Body of pancreas (tissue), 4 donors: ENCODE results near the gene CLNK.

Source experiments
- POLR2A ChIP-seq, 3 donors: fragments of 450-650 bp; IDR thresholded peaks; one replicate each; pipeline ENCODE4 v1.6.1; 2016; ENCODE audit warnings: antibody characterized with exemption in 3 of 3, mild to moderate bottlenecking in 2 of 3
- TF ChIP-seq, protein P1 (sequence below), 7 experiments: fragments of 450-650 bp in 4 of 7; fragments of 200-600 bp in 3 of 7; sonication (generic) in 3 of 7; IDR thresholded peaks; one replicate each; pipeline ENCODE4 v1.5.1; 2016 to 2019; ENCODE audit warnings: antibody characterized with exemption in 7 of 7

DNA sequence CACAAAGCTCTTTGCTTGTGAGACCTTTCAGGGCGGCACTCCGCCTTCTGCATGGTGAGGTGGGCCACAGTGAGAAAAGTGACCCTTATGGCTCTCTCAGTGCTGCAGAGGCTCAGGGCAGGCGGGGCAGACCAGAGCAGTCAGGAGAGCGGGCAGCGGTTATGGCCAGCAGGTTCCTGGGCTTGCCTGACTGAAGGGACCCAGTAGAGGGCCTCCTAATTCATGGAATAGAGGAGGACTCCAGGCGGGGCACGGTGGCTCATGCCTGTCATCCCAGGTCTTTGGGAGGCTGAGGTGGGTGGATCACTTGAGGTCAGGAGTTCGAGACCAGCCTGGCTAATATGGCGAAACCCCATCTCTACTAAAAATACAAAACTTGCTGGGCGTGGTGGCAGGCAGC, 91.4 kb downstream of the CLNK start:
- TF ChIP-seq, protein P1, sequence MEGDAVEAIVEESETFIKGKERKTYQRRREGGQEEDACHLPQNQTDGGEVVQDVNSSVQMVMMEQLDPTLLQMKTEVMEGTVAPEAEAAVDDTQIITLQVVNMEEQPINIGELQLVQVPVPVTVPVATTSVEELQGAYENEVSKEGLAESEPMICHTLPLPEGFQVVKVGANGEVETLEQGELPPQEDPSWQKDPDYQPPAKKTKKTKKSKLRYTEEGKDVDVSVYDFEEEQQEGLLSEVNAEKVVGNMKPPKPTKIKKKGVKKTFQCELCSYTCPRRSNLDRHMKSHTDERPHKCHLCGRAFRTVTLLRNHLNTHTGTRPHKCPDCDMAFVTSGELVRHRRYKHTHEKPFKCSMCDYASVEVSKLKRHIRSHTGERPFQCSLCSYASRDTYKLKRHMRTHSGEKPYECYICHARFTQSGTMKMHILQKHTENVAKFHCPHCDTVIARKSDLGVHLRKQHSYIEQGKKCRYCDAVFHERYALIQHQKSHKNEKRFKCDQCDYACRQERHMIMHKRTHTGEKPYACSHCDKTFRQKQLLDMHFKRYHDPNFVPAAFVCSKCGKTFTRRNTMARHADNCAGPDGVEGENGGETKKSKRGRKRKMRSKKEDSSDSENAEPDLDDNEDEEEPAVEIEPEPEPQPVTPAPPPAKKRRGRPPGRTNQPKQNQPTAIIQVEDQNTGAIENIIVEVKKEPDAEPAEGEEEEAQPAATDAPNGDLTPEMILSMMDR (IDR thresholded peaks at IDR 0.05) = no peak
- no peak for TF ChIP-seq POLR2A (IDR thresholded peaks at IDR 0.05)
